Lung (tissue), 12 donors: ENCODE measurements around the gene ADH5. TPM values are rescaled to one million over a fixed set of nuclear protein-coding genes. Genes with fewer than 3 reads are reported as not detected.
A peak's percentile ranks its signal among the peaks of the same experiment; 100 is the strongest.

ENCODE experiments used
- ATAC-seq: fragments of 200-7000 bp; cut with Tn5 transposase; one replicate; pipeline ENCODE4 v1.9.1; 2020; ENCODE audit warnings: moderate number of reproducible peaks; ENCODE audit not compliant: insufficient read depth, low FRiP score
- DNase-seq, 3 donors: peaks; one replicate each; pipeline ENCODE4 v3.0.0-alpha.2; 2013 to 2017
- H3K27ac ChIP-seq, 2 donors: one replicate each; pipeline ENCODE4 v1.5.1; 2013; ENCODE audit warnings: mild to moderate bottlenecking in 2 of 2, moderate library complexity in 2 of 2, control low read depth in 1 of 2, inconsistent platforms in 1 of 2, low read depth in 1 of 2, low read length in 1 of 2
- H3K27me3 ChIP-seq, 3 donors: one replicate each; pipeline ENCODE4 v1.5.1; 2013; ENCODE audit warnings: low read length in 2 of 3; ENCODE audit not compliant: control insufficient read depth in 3 of 3, insufficient read depth in 3 of 3
- H3K36me3 ChIP-seq, 4 donors: one replicate each; pipeline ENCODE4 v1.5.1; 2013; ENCODE audit warnings: low read length in 4 of 4, mild to moderate bottlenecking in 1 of 4, moderate library complexity in 1 of 4; ENCODE audit not compliant: control insufficient read depth in 4 of 4, insufficient read depth in 4 of 4
- H3K4me1 ChIP-seq, 5 donors: one replicate each; pipeline ENCODE4 v1.5.1; 2013; ENCODE audit warnings: low read length in 5 of 5, mild to moderate bottlenecking in 2 of 5, moderate library complexity in 1 of 5; ENCODE audit not compliant: control insufficient read depth in 5 of 5, insufficient read depth in 5 of 5
- H3K4me3 ChIP-seq: one replicate; pipeline ENCODE4 v1.5.1; 2013; ENCODE audit warnings: mild to moderate bottlenecking, control low read depth, moderate library complexity
- H3K9ac ChIP-seq, 2 donors: one replicate each; pipeline ENCODE4 v1.5.1; 2013; ENCODE audit warnings: low read length in 2 of 2, control low read depth in 1 of 2; ENCODE audit not compliant: insufficient read depth in 1 of 2
- H3K9me3 ChIP-seq, 4 donors: one replicate each; pipeline ENCODE4 v1.5.1; 2013; ENCODE audit warnings: low read length in 3 of 4, mild to moderate bottlenecking in 1 of 4, moderate library complexity in 1 of 4; ENCODE audit not compliant: control insufficient read depth in 4 of 4, insufficient read depth in 3 of 4
- WGBS, 2 donors: extraction: QIAGEN DNeasy Blood & Tissue Kit; methylation state at CpG; one replicate each; pipeline ENCODE4 v1.1.7; 2013; 5-methylcytosine and 5-hydroxymethylcytosine counted together
- polyA plus RNA-seq, 2 donors: library from polyadenylated mRNA; stranded (reverse); fragments of 200-250 nt; gene quantifications; one replicate each; pipeline ENCODE4 v1.2.1, GENCODE V29; 2013
- total RNA-seq, 2 donors: library from RNA; depleted of rRNA in 1 of 2; stranded (reverse); fragments of >200 nt in 1 of 2; gene quantifications; one replicate each; pipeline ENCODE4 v1.2.1, GENCODE V29; 2014 to 2021
- TF ChIP-seq, protein P1 (sequence below): IDR thresholded peaks from 2 replicates; pipeline ENCODE4 v1.5.1; 2012; ENCODE audit warnings: mild to moderate bottlenecking; ENCODE audit errors: control extremely low read depth, extremely low read depth
- donor health status: control.
- donor health status: control.
- donor health status: Bipolar disorder and iron deficiency.
- donor health status: healthy.
- donor health status: DM: yes; HTN: yes; CAD: no.

The ADH5 gene
- total and polyA plus RNA-seq, 4 donors, result 83.7 to 143 (median 127) TPM

DNA sequence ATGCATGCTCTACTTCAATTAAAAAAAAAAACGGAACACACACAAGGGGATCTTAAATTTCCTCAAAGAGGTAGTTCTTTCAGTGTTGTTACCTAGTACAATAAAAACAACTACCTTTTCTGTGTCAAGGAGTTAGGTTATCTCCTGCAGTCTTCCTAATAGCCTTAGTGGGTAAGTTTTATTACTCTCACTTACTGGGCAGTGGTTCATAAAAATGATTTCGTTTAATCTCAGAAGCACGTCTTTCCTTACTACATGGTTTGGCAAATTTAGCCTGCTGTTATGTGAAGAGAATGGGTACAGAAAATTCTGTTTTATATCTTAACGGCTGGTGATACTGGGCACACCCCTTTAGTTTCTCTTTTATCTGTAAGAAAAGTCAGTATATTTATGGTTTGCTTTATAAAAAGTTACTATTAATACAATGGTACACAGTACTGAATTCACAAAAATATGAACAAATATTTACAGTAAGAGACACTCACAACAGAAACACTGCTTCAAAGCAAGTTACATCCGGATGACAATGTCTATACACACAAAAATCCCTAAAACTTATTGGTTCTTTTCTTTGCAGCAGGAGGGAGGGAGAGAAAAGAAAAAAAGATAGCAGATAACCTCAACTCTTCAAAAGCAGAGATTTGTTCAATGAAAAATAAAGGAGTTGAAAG lies 8.8 kb downstream of the ADH5 start:
- H3K27ac ChIP-seq, result peak overlapping the region in 1 of 2 donors; percentile 9
- TF ChIP-seq, protein P1, sequence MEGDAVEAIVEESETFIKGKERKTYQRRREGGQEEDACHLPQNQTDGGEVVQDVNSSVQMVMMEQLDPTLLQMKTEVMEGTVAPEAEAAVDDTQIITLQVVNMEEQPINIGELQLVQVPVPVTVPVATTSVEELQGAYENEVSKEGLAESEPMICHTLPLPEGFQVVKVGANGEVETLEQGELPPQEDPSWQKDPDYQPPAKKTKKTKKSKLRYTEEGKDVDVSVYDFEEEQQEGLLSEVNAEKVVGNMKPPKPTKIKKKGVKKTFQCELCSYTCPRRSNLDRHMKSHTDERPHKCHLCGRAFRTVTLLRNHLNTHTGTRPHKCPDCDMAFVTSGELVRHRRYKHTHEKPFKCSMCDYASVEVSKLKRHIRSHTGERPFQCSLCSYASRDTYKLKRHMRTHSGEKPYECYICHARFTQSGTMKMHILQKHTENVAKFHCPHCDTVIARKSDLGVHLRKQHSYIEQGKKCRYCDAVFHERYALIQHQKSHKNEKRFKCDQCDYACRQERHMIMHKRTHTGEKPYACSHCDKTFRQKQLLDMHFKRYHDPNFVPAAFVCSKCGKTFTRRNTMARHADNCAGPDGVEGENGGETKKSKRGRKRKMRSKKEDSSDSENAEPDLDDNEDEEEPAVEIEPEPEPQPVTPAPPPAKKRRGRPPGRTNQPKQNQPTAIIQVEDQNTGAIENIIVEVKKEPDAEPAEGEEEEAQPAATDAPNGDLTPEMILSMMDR, result no peak
- H3K4me1 ChIP-seq, result peaks cover 0 to 10% (median 0%) of the 10 kb centered on the region in 5 donors
- no peaks in the 10 kb centered on the region for H3K9me3 ChIP-seq
- DNase-seq, result no peak
- no peak for ATAC-seq
- 88 to 91% methylated on average over 5 of the region's 5 CpGs for WGBS, 2 donors
- no peak overlapping the region for H3K9ac ChIP-seq
- no peak overlapping the region for H3K4me3 ChIP-seq
- peaks cover 22 to 69% (median 41%) of the 10 kb centered on the region in 4 donors for H3K36me3 ChIP-seq
- no peaks in the 10 kb centered on the region for H3K27me3 ChIP-seq

DNA sequence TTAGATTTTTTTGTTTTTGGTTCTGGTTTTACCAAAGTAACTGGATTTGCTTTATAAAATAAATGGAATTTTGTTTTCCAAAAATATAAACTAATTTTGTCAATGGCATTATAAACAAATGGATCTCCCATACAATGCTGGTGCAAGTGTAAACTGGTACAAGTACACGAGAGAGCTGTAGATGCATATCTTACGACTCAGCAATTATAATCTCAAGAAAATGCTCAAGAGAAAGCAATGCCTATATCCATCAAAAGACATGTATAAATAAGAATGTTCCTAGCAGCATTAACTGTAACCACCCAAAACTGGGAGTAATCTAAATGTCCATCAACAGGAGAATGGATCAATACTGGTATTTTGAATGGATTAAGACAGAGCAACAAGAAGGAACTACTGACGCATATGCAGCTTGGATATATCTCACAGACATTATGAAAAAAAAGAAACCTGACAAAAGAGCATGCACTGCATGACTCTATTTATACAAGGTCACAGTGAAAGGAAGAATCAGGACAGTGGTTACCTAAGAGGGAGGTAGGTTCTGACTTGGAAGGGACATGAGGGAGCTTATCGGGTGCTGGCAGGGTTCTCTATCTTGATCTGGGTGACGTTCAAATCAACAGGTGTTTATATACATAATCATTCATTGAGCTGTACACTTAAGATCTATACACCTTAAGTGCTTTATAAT lies 9.5 kb downstream of the ADH5 start:
- H3K9ac ChIP-seq, result no peak overlapping the region
- WGBS, 2 donors, result 82 to 86% methylated on average over 5 of the region's 5 CpGs
- no peak for ATAC-seq
- no peak overlapping the region for H3K4me3 ChIP-seq
- DNase-seq, result no peak
- H3K36me3 ChIP-seq, result peaks cover 25 to 69% (median 45%) of the 10 kb centered on the region in 4 donors
- no peaks in the 10 kb centered on the region for H3K27me3 ChIP-seq
- H3K4me1 ChIP-seq, result peaks cover 0 to 8% (median 0%) of the 10 kb centered on the region in 5 donors
- TF ChIP-seq, protein P1, result no peak
- no peaks in the 10 kb centered on the region for H3K9me3 ChIP-seq
- H3K27ac ChIP-seq, result no peak overlapping the region

DNA sequence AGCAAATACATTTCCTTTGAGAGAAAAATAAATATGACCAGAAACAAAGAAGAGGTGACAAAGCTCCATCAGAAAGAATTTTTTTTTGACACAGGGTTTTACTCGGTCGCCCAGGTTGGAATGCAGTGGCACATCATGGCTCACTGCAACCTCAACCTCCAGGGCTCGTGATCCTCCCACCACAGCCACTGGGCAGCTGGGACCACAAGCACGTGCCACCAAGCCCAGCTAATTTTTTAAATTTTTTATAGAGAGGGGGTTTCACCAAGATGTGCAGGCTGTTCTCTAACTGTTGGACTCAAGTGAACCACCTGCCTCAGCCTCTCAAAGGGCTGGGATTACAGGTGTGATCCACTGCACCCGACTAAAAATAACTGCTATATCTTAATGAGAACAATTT lies 10.3 kb downstream of the ADH5 start:
- WGBS, 2 donors, result 94 to 97% methylated on average over 5 of the region's 5 CpGs
- Histone ChIP-seq H3K27me3 (no peaks in the 10 kb centered on the region), H3K27ac (no peak overlapping the region), H3K4me3 (no peak overlapping the region), H3K36me3 (peaks cover 22 to 69% (median 45%) of the 10 kb centered on the region in 4 donors), H3K4me1 (peaks cover 0 to 4% (median 0%) of the 10 kb centered on the region in 5 donors), H3K9me3 (no peaks in the 10 kb centered on the region), H3K9ac (no peak overlapping the region)
- no peak for ATAC-seq
- TF ChIP-seq, protein P1, result no peak
- DNase-seq, result no peak
